Urinary bladder (tissue), 4 donors: ENCODE measurements around the gene OTOR. TPM values are rescaled to one million over a fixed set of nuclear protein-coding genes. Genes with fewer than 3 reads are reported as not detected.

ENCODE experiments used
- DNase-seq: peaks from one replicate; pipeline ENCODE4 v3.0.0-alpha.2; 2015; ENCODE audit errors: extremely low spot score
- H3K27ac ChIP-seq: one replicate; pipeline ENCODE4 v1.5.1; 2013; ENCODE audit warnings: low read depth, mild to moderate bottlenecking, moderate library complexity
- H3K36me3 ChIP-seq: one replicate; pipeline ENCODE4 v1.6.1; 2013; ENCODE audit warnings: mild to moderate bottlenecking, moderate library complexity; ENCODE audit not compliant: insufficient read depth
- H3K4me1 ChIP-seq: one replicate; pipeline ENCODE4 v1.6.1; 2013; ENCODE audit warnings: mild to moderate bottlenecking, moderate library complexity; ENCODE audit not compliant: insufficient read depth
- H3K4me3 ChIP-seq: one replicate; pipeline ENCODE4 v1.5.1; 2013; ENCODE audit warnings: low read depth, low read length
- WGBS: extraction: QIAGEN DNeasy Blood & Tissue Kit; methylation state at CpG from one replicate; pipeline ENCODE4 v1.1.7; 2013; 5-methylcytosine and 5-hydroxymethylcytosine counted together
- polyA plus RNA-seq: library from polyadenylated mRNA; stranded (reverse); fragments of 200-250 nt; gene quantifications from one replicate; pipeline ENCODE4 v1.2.3, GENCODE V29; 2013
- total RNA-seq: library from RNA; depleted of rRNA; stranded (reverse); fragments of >200 nt; gene quantifications from one replicate; pipeline ENCODE4 v1.2.3, GENCODE V29; 2014
- donor health status: healthy with polysubstance abuse.
- donor health status: healthy.

Gene OTOR
- total and polyA plus RNA-seq, 2 donors, result 0.16 TPM; not detected in 1

- peak within 1 kb of the TSS; percentile 55 for H3K27ac ChIP-seq
- no peaks in the 10 kb centered on the region for H3K36me3 ChIP-seq
- 4% methylated on average over 57 of the region's 57 CpGs for WGBS
- H3K4me1 ChIP-seq, result no peaks in the 10 kb centered on the region
- H3K4me3 ChIP-seq, result peak within 1 kb of the TSS; percentile 92
- peak; percentile 92 for DNase-seq
Measured at GRCh38 chr20:16729565-16730460, 18.3 kb upstream of the OTOR start, which contains the start of gene SNRPB2. Gene SNRPB2 (plus strand): TSS chr20:16730026. CDS start chr20:16731703, 1,677 bp downstream.

GRCh38 chr20:16732506-16733152 lies 15.5 kb upstream of the OTOR start:
- H3K27ac ChIP-seq, result no peak overlapping the region
- H3K4me3 ChIP-seq, result no peak overlapping the region
- DNase-seq, result no peak
- no peaks in the 10 kb centered on the region for H3K4me1 ChIP-seq
- peaks cover 2% of the 10 kb centered on the region for H3K36me3 ChIP-seq
- WGBS, result 84% methylated on average over 4 of the region's 4 CpGs

GRCh38 chr20:16740365-16741072 lies 7.6 kb upstream of the OTOR start:
- peaks cover 2% of the 10 kb centered on the region for H3K36me3 ChIP-seq
- H3K4me1 ChIP-seq, result no peaks in the 10 kb centered on the region
- WGBS, result 85% methylated on average over 6 of the region's 6 CpGs
- no peak overlapping the region for H3K27ac ChIP-seq
- no peak for DNase-seq
- no peak overlapping the region for H3K4me3 ChIP-seq

- no peaks in the 10 kb centered on the region for H3K4me1 ChIP-seq
- no peak for DNase-seq
- 68% methylated on average over 3 of the region's 3 CpGs for WGBS
- no peaks in the 10 kb centered on the region for H3K36me3 ChIP-seq
- H3K27ac ChIP-seq, result no peak overlapping the region
- no peak overlapping the region for H3K4me3 ChIP-seq
Measured at GRCh38 chr20:16744178-16744807, 3.9 kb upstream of the OTOR start.

GRCh38 chr20:16745204-16745603 lies 3.0 kb upstream of the OTOR start:
- WGBS, result 84% methylated on average over 5 of the region's 5 CpGs
- Histone ChIP-seq H3K36me3 (no peaks in the 10 kb centered on the region), H3K4me3 (no peak overlapping the region), H3K27ac (no peak overlapping the region), H3K4me1 (no peaks in the 10 kb centered on the region)
- no peak for DNase-seq

GRCh38 chr20:16747291-16747811 lies 807 bp upstream of the OTOR start:
- DNase-seq, result no peak
- no peaks in the 10 kb centered on the region for H3K4me1 ChIP-seq
- H3K4me3 ChIP-seq, result no peak overlapping the region
- 76% methylated on average over 3 of the region's 3 CpGs for WGBS
- H3K36me3 ChIP-seq, result no peaks in the 10 kb centered on the region
- H3K27ac ChIP-seq, result no peak overlapping the region

GRCh38 chr20:16749573-16749972 lies 1.4 kb downstream of the OTOR start:
- H3K36me3 ChIP-seq, result no peaks in the 10 kb centered on the region
- H3K4me1 ChIP-seq, result no peaks in the 10 kb centered on the region
- 61% methylated on average over 11 of the region's 11 CpGs for WGBS
- no peak for DNase-seq
- H3K27ac ChIP-seq, result no peak overlapping the region
- no peak overlapping the region for H3K4me3 ChIP-seq

- 83% methylated on average over 1 of the region's 1 CpG for WGBS
- H3K4me3 ChIP-seq, result no peak overlapping the region
- DNase-seq, result no peak
Measured at GRCh38 chr20:16752082-16752481, 3.9 kb downstream of the OTOR start.

GRCh38 chr20:16752901-16753300 lies 4.7 kb downstream of the OTOR start:
- DNase-seq, result no peak
- H3K27ac ChIP-seq, result no peak overlapping the region
- H3K36me3 ChIP-seq, result no peaks in the 10 kb centered on the region
- no peaks in the 10 kb centered on the region for H3K4me1 ChIP-seq
- H3K4me3 ChIP-seq, result no peak overlapping the region

More at GRCh38 chr20:16752082-16752481, 3.9 kb downstream of the OTOR start:
- no peak overlapping the region for H3K27ac ChIP-seq
- H3K36me3 ChIP-seq, result no peaks in the 10 kb centered on the region
- no peaks in the 10 kb centered on the region for H3K4me1 ChIP-seq

GRCh38 chr20:16758454-16759180 lies 10.5 kb downstream of the OTOR start:
- 58% methylated on average over 2 of the region's 2 CpGs for WGBS
- Histone ChIP-seq H3K36me3 (no peaks in the 10 kb centered on the region), H3K4me1 (no peaks in the 10 kb centered on the region), H3K27ac (no peak overlapping the region), H3K4me3 (no peak overlapping the region)
- DNase-seq, result no peak

GRCh38 chr20:16759181-16759563 lies 11.0 kb downstream of the OTOR start:
- no peak overlapping the region for H3K4me3 ChIP-seq
- H3K36me3 ChIP-seq, result no peaks in the 10 kb centered on the region
- WGBS, result 55% methylated on average over 1 of the region's 1 CpG
- no peak overlapping the region for H3K27ac ChIP-seq
- no peak for DNase-seq
- no peaks in the 10 kb centered on the region for H3K4me1 ChIP-seq

- Histone ChIP-seq H3K27ac (no peak overlapping the region), H3K4me1 (no peaks in the 10 kb centered on the region), H3K4me3 (no peak overlapping the region), H3K36me3 (no peaks in the 10 kb centered on the region)
- DNase-seq, result no peak
- 54% methylated on average over 11 of the region's 11 CpGs for WGBS
Measured at GRCh38 chr20:16760431-16761304, 12.5 kb downstream of the OTOR start.
